ENCODE results near the gene JUN. TPM values are rescaled to one million over a fixed set of nuclear protein-coding genes. Genes with fewer than 3 reads are reported as not detected.

JUN gene
- total RNA-seq, 1 experiment from 2014 or later: 89.3 TPM

DNA sequence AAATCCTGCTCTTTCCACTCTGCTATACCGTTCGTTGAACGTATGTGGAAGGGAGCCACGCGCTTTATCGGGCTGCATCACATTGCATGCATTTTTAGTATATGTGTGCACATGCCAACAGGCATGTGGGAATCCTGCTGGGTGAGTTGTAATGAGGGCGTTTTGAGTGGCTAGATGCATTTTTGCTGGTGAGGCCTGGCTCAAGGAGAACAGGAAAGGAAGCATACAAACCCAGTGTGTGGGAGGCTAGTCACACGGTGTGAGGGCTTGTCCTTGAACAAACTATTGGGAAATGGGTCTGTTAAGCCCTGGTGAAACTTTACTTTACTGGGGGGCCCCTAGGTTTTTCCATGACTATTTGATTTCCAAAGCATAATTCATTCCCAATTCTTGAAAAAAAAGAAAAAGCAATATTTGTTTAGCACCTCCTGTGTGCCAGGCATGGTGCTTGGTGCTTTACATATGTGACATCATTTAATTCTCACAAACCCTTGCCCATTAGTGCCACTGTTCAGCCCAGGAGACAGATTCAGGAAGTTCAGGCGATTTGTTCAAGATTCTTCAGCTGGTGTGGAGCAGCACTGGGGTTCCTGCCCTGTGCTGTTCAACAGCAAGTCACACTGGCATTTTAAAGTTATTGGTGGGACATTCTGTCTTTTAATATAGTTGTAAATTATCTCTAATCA lies 25.6 kb upstream of the JUN start:
- H3K27ac Mint-ChIP-seq (ENCODE audit: unreplicated experiment): no peak overlapping the region
- TF ChIP-seq, protein P1, sequence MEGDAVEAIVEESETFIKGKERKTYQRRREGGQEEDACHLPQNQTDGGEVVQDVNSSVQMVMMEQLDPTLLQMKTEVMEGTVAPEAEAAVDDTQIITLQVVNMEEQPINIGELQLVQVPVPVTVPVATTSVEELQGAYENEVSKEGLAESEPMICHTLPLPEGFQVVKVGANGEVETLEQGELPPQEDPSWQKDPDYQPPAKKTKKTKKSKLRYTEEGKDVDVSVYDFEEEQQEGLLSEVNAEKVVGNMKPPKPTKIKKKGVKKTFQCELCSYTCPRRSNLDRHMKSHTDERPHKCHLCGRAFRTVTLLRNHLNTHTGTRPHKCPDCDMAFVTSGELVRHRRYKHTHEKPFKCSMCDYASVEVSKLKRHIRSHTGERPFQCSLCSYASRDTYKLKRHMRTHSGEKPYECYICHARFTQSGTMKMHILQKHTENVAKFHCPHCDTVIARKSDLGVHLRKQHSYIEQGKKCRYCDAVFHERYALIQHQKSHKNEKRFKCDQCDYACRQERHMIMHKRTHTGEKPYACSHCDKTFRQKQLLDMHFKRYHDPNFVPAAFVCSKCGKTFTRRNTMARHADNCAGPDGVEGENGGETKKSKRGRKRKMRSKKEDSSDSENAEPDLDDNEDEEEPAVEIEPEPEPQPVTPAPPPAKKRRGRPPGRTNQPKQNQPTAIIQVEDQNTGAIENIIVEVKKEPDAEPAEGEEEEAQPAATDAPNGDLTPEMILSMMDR (IDR thresholded peaks at IDR 0.05; ENCODE audit: unreplicated experiment): no peak
- intact Hi-C loops (cut with micrococcal nuclease; ENCODE audit: unreplicated experiment): loop anchor here (10.0 kb wide), 2 partner anchors 265 to 485 kb away; partner anchors contain the start of gene FGGY
- H3K27me3 Mint-ChIP-seq (ENCODE audit: unreplicated experiment): no peaks in the 10 kb centered on the region
- peaks cover 63% of the 10 kb centered on the region for H3K4me1 Mint-ChIP-seq (ENCODE audit: low read depth, unreplicated experiment)
- no peak overlapping the region for H3K4me3 Mint-ChIP-seq (ENCODE audit: low read depth, unreplicated experiment)
- H3K9me3 Mint-ChIP-seq (ENCODE audit: low read depth, unreplicated experiment): no peaks in the 10 kb centered on the region
- H3K36me3 Mint-ChIP-seq (ENCODE audit: insufficient read depth, unreplicated experiment): peaks cover 22% of the 10 kb centered on the region
- no peak for DNase-seq
- BruUV-seq (replicated peaks): no TSS peak
- CTCF ChIA-PET: no interaction called here

DNA sequence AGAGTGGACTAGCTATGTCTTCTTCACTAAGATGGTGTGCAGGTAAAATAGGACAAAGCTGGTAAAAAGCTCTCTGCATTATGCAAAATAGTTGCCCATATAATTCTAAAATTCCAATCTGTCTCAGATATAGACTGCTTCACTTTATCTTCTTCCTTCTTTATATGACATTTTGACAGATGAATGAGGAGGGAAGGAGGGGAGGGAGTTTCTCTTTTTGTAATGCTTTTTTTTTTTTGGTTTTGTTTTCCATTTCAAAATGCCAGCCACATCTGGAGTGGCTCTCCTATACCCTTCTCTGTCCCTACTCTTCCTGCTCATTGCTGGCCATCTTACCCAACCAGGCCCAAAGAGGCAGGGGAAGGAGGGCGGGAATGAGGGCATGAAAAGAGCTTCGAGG lies 24.2 kb upstream of the JUN start:
- Mint-ChIP-seq H3K4me1 (ENCODE audit: low read depth, unreplicated experiment) (peaks cover 52% of the 10 kb centered on the region), H3K9me3 (ENCODE audit: low read depth, unreplicated experiment) (no peaks in the 10 kb centered on the region), H3K27me3 (ENCODE audit: unreplicated experiment) (no peaks in the 10 kb centered on the region), H3K36me3 (ENCODE audit: insufficient read depth, unreplicated experiment) (peaks cover 11% of the 10 kb centered on the region), H3K27ac (ENCODE audit: unreplicated experiment) (no peak overlapping the region), H3K4me3 (ENCODE audit: low read depth, unreplicated experiment) (no peak overlapping the region)
- no peak for DNase-seq
- CTCF ChIA-PET: no interaction called here
- intact Hi-C loops (cut with micrococcal nuclease; ENCODE audit: unreplicated experiment): no loop called here
- BruUV-seq (replicated peaks): no TSS peak
- TF ChIP-seq, protein P1 (IDR thresholded peaks at IDR 0.05; ENCODE audit: unreplicated experiment): no peak

DNA sequence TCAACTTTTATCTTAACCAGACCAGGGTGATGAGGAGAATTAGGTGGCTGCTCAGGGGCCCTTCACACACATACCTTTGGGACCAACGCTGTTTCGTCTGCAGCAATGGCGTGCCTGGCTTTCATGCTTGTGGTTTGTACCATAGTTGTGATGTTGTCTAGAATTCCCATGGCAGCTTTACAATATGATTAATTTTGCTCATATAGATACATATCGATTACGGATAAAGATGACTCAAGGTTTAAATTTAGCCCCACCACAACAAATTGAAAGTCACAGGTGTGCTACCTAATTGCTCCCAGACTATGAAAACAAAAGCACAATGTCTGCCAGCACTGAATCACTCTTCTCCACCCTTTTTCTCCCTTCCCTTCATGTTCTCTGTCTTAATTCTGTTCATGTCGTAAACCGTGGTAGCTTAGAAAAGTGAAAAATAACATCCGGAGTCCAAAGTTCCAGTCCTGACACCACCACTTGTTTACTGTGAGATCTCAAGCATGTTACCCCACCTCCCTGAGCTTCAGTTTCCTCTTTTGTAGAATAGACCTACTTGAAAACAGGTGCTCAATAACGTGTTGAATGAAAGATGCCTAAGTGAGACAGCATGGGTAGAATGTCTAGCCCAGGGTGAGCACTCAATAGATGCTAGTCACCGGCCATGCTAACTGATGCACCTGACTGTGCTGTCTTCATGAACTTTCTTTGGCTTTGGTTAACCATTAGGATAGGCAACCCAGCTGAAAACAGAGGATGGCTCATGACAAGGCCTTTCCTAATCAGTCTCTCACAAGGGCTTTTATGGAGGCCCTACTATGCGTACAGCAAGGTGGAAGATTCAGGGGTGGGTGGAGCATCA lies 22.1 kb upstream of the JUN start:
- intact Hi-C loops (cut with micrococcal nuclease; ENCODE audit: unreplicated experiment): no loop called here
- peaks cover 2% of the 10 kb centered on the region for H3K36me3 Mint-ChIP-seq (ENCODE audit: insufficient read depth, unreplicated experiment)
- TF ChIP-seq, protein P1 (IDR thresholded peaks at IDR 0.05; ENCODE audit: unreplicated experiment): no peak
- CTCF ChIA-PET: no interaction called here
- no peak for DNase-seq
- H3K27ac Mint-ChIP-seq (ENCODE audit: unreplicated experiment): no peak overlapping the region
- no TSS peak for BruUV-seq (replicated peaks)
- no peak overlapping the region for H3K4me3 Mint-ChIP-seq (ENCODE audit: low read depth, unreplicated experiment)
- peaks cover 30% of the 10 kb centered on the region for H3K4me1 Mint-ChIP-seq (ENCODE audit: low read depth, unreplicated experiment)
- no peaks in the 10 kb centered on the region for H3K27me3 Mint-ChIP-seq (ENCODE audit: unreplicated experiment)
- no peaks in the 10 kb centered on the region for H3K9me3 Mint-ChIP-seq (ENCODE audit: low read depth, unreplicated experiment)

DNA sequence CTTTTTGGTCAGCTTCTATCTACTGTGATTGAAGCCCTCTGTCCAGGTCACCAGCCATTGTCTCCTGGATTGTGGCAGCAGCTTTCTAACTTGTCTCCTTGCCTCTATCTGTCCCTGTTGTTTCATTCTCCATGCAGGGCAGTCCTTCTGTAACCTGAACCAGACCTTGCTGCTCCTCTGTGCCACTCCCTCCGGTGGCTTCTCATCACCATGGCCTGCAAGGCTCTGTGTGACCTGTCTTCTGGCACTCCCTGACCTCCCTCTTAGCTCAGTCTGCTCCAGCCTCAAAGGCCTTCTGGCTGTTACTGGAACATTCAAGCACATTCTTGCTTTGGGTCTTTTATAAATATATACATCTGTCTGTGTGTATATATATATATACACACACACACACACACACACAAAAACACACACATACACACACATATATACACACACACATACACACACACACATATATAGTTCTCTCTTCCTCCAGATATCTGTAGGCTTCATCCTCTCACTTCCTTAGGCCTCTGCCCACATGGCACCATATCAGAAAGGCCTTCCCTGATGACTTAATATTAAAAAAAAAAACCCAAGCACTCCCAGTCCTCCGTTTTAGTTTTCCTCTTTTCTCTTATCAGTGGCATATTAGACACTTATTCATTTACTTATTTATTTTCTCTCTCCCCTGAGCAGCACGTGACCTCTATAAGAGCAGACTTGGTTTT lies 21.2 kb upstream of the JUN start:
- Mint-ChIP-seq H3K27ac (ENCODE audit: unreplicated experiment) (no peak overlapping the region), H3K4me1 (ENCODE audit: low read depth, unreplicated experiment) (peaks cover 29% of the 10 kb centered on the region), H3K27me3 (ENCODE audit: unreplicated experiment) (peaks cover 2% of the 10 kb centered on the region), H3K36me3 (ENCODE audit: insufficient read depth, unreplicated experiment) (no peaks in the 10 kb centered on the region), H3K4me3 (ENCODE audit: low read depth, unreplicated experiment) (no peak overlapping the region), H3K9me3 (ENCODE audit: low read depth, unreplicated experiment) (no peaks in the 10 kb centered on the region)
- intact Hi-C loops (cut with micrococcal nuclease; ENCODE audit: unreplicated experiment): no loop called here
- no TSS peak for BruUV-seq (replicated peaks)
- TF ChIP-seq, protein P1 (IDR thresholded peaks at IDR 0.05; ENCODE audit: unreplicated experiment): no peak
- DNase-seq: no peak
- CTCF ChIA-PET: no interaction called here
